Natural killer cell treated with Interleukin-12 subunit alpha and Interleukin-12 subunit beta and Interleukin-15 and Interleukin-18, amount 100 ng/mL, for 72 hours (primary cell): Measurements from ENCODE around the gene PRKCH. TPM values are rescaled to one million over a fixed set of nuclear protein-coding genes. Genes with fewer than 3 reads are reported as not detected.
A peak's percentile ranks its signal among the peaks of the same experiment; 100 is the strongest.

Experiments
- ATAC-seq, 2 donors: fragments of 150-1000 bp; cut with Tn5 transposase in 1 of 2; sonication (Bioruptor Pico), chemical (Tn5 transposase) in 1 of 2; 2 replicates each; pipeline ENCODE4 v1.10.0; 2021
- DNase-seq: peaks from one replicate; pipeline ENCODE4 v3.0.0; 2022; ENCODE audit warnings: low spot score
- H3K27ac Mint-ChIP-seq, 2 donors: 1 replicate in 1 of 2; 2 replicates in 1 of 2; pipeline ENCODE4 v1.8.0; 2022; ENCODE audit warnings: mixed read lengths in 2 of 2, mild to moderate bottlenecking in 1 of 2, moderate library complexity in 1 of 2
- H3K27me3 Mint-ChIP-seq, 2 donors: 1 replicate in 1 of 2; 2 replicates in 1 of 2; pipeline ENCODE4 v1.8.0; 2022; ENCODE audit warnings: mixed read lengths in 2 of 2
- H3K36me3 Mint-ChIP-seq: one replicate; pipeline ENCODE4 v1.8.0; 2022; ENCODE audit warnings: mixed read lengths
- H3K4me1 Mint-ChIP-seq, 2 donors: 1 replicate in 1 of 2; 2 replicates in 1 of 2; pipeline ENCODE4 v1.8.0; 2022; ENCODE audit warnings: low read depth in 2 of 2, mixed read lengths in 2 of 2, mild to moderate bottlenecking in 1 of 2
- H3K4me3 Mint-ChIP-seq: one replicate; pipeline ENCODE4 v1.8.0; 2022; ENCODE audit warnings: mixed read lengths
- H3K9me3 Mint-ChIP-seq: 2 replicates; pipeline ENCODE4 v1.8.0; 2022; ENCODE audit warnings: mixed read lengths
- total RNA-seq, 2 donors: library from RNA; stranded (reverse); gene quantifications; one replicate each; pipeline ENCODE4 v1.2.3, GENCODE V29; 2022

PRKCH gene
- total RNA-seq, 2 donors from 2014 or later, result 182 to 216 TPM

DNA sequence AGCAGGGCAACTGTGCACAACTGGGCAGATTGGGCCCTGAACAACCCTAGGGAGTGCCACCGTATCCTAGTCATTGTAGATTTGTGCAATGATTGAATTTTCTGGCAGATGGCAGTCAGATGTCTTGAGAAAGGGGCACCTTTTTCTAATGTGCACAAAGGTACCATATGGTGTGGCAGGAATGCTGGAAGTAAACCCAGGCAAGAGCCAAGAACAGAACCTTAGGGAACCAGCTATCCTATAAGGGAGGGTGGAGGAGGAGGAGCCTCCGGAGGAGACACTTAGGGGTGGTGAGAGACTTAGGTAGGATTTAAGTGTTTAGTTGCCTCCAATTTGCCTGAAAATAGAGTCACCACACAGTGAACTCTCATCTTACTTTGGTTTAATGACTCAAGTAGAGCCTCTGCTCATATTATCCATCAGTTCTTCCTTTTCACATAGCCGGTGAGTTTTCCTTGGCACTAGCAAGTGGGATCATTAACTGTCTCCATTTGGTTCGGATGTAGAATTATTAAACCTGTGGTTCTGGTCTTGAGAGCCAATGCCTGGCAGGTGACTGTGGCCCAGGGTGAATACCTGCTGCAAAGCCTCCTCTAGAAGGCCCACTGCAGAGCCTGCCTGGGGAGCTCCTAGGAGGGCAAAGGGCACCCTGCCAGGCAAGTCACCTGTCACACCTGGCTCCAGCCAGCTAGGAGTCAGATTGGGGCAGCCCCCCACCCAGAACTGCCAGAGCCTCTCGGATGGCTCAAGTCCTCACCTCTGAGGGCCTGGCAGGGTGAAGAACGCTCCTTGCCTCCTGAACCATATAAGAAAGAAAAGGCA lies 189.6 kb downstream of the PRKCH start:
- H3K4me3 Mint-ChIP-seq, result peak overlapping the region; percentile 61
- ATAC-seq, result no peak
- H3K36me3 Mint-ChIP-seq, result peaks cover 16% of the 10 kb centered on the region
- H3K27ac Mint-ChIP-seq, result peak overlapping the region in 1 of 2 donors; percentile 99
- peaks cover 86 to 88% of the 10 kb centered on the region in 2 donors for H3K4me1 Mint-ChIP-seq
- no peak for DNase-seq
- H3K9me3 Mint-ChIP-seq, result peaks cover 8% of the 10 kb centered on the region
- H3K27me3 Mint-ChIP-seq, result no peaks in the 10 kb centered on the region

DNA sequence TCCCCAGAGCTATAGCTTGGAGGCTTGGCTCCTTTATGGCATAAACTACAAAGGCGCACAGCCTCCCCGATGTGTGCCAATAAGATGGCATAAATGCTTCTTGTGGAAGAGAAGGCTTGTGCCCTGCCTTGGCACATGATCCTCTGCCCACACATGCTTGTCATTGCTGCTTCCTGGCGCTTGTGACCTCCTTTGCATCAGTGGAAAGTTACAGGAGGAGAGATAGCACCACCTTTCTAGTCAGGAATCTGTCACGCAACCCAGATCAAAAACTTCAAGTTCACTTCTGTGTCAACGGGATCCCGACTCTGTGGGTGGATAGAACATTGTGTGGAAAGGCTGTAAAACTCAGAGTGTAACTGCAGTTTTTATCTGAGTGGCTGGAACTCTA lies 190.2 kb downstream of the PRKCH start:
- Mint-ChIP-seq H3K27me3 (no peaks in the 10 kb centered on the region), H3K27ac (peak overlapping the region in 1 of 2 donors; percentile 99), H3K9me3 (peaks cover 8% of the 10 kb centered on the region), H3K36me3 (peaks cover 14% of the 10 kb centered on the region), H3K4me3 (peak overlapping the region; percentile 61), H3K4me1 (peaks cover 87 to 90% of the 10 kb centered on the region in 2 donors)
- DNase-seq (no peak), ATAC-seq (peak; percentile 43 to 66)

DNA sequence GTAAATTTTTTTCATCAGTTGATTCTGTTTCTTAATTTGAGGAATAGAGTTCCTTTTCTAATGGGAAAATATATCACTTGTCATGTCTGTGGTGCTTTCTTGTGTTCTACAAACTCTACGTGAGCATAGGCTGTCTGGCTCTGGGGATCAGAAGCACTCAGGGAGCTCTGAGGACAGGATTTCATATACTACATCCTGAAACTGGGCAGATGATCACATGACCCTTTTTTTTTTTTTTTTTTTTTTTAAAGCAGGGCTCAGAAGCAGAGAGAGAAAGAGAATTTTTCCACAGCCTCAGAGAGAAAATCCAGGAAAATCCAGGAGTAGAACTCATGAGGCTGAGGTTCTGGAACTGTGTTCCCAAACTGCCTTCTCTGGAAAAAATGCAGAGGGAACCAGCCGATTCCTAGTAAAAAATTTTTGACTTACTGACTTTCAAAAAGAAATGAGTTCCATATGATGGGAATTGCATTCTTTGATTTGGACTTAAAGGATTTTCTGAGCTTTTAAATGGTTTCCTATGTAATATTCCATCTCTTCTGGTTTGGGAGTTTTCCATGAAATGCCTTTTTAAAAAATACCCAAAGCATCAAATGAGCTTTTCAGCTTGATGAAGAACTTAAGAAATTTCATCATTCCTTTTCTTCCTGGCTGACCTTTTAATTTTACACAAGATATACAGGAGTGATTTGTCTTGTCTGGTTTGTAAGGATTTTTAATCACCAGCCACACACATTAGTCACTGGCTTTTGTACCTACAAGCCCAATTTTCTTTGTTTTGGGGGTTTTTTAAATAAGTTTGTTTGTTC lies 190.9 kb downstream of the PRKCH start:
- Mint-ChIP-seq H3K9me3 (peaks cover 5% of the 10 kb centered on the region), H3K27ac (peak overlapping the region in 1 of 2 donors; percentile 99), H3K27me3 (no peaks in the 10 kb centered on the region), H3K36me3 (peaks cover 9% of the 10 kb centered on the region), H3K4me3 (peak overlapping the region; percentile 61), H3K4me1 (peaks cover 87 to 90% of the 10 kb centered on the region in 2 donors)
- DNase-seq, result no peak
- ATAC-seq, result peak in 1 of 2 donors; percentile 46

DNA sequence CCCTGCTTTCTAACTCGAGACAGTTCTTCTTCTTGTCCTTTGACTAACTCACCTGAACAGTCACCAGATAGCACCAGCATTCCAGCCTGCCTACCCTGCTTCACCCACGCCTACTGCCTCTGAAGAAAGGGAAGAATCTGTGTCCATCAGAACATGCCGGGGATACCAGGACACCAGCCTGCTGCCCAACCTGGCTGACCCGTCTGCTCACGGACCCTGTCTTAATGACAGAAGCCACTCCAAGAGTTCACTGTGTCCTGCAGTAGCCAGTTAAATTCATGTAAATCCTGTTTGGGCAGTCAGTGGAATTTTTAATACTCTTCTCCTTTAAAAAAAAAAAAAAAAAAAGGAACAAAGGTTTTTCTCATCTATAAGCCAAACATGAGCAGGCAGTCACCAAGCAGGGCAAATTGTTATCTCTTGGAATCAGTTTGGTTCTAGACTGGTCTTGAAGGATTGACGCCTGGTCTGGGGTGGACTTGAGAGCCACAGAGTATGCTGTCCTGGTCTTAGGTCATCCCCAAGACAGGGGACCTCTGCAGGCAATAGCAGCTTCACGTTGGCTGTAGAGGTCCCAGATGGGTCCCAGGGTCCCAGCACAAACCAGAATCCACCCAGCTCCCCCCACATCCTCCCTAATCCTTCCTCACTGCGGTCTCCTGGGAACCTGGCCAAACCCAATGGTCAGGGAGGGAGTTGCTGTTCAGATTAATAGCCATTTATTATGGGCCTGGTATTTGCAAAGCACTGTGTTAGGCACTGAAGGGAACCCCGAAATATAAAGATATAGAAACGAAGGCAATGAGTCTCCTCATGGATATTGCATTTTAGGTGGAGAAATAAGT lies 192.8 kb downstream of the PRKCH start:
- no peak for DNase-seq
- H3K27ac Mint-ChIP-seq, result peak overlapping the region in 1 of 2 donors; percentile 100
- no peaks in the 10 kb centered on the region for H3K27me3 Mint-ChIP-seq
- peaks cover 5% of the 10 kb centered on the region for H3K36me3 Mint-ChIP-seq
- H3K4me1 Mint-ChIP-seq, result peaks cover 80 to 86% of the 10 kb centered on the region in 2 donors
- H3K9me3 Mint-ChIP-seq, result peaks cover 5% of the 10 kb centered on the region
- H3K4me3 Mint-ChIP-seq, result peak overlapping the region; percentile 61
- no peak for ATAC-seq

DNA sequence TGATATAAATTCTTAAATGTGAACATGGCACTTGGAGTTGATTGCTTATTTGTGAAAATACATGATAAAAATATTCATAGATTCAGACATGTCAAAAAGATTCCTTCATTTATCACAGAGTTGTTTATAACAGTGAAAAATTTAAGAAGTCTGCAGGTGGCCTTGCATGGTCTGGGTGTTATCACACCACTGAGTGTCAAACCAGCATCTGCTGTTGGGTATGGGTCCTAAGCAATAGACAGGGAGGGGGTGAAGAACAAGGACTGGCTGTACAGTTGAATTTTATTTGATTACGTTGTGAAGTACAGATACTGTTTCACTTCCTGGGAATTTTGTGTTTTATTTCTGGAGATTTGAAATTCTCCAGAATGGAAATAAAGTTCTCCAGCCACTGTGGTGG lies 193.5 kb downstream of the PRKCH start:
- Mint-ChIP-seq H3K4me1 (peaks cover 78 to 83% of the 10 kb centered on the region in 2 donors), H3K36me3 (peaks cover 5% of the 10 kb centered on the region), H3K4me3 (peak overlapping the region; percentile 57), H3K27me3 (no peaks in the 10 kb centered on the region), H3K9me3 (peaks cover 3% of the 10 kb centered on the region), H3K27ac (peak overlapping the region in 1 of 2 donors; percentile 100)
- no peak for DNase-seq
- ATAC-seq, result peak in 1 of 2 donors; percentile 29

DNA sequence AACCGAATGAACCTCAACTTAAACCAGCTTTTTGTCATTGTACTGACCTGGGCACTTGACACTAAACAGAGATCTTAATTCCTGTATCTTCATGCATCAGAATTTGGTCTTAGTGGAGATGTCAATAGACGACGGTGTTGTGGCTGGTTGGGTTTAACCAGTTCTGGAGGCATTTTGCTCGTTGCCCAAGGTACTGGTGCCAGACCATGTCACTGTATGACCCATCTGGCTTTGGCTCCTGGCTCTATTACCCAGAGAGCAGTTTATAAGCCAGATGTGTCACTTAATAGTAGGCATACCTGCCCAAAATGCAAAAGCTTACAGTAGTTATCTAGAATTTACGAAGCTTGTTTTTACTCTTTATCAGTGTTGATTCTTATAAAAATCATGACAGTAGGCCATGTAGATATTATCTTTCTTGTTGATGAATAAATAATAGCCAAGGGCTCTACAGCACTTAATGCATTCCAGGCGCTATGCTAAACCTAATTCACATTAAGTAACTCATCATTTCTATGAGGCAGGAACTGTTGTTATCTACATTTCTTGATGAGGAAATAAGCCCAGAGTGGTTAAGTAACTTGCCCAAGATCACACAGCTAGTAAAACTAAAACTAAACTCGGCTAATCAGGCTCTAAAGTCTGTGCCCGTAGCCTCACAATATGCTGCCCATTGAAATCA lies 194.2 kb downstream of the PRKCH start:
- H3K4me1 Mint-ChIP-seq, result peaks cover 78 to 79% of the 10 kb centered on the region in 2 donors
- peak; percentile 39 to 49 for ATAC-seq
- peaks cover 5% of the 10 kb centered on the region for H3K36me3 Mint-ChIP-seq

DNA sequence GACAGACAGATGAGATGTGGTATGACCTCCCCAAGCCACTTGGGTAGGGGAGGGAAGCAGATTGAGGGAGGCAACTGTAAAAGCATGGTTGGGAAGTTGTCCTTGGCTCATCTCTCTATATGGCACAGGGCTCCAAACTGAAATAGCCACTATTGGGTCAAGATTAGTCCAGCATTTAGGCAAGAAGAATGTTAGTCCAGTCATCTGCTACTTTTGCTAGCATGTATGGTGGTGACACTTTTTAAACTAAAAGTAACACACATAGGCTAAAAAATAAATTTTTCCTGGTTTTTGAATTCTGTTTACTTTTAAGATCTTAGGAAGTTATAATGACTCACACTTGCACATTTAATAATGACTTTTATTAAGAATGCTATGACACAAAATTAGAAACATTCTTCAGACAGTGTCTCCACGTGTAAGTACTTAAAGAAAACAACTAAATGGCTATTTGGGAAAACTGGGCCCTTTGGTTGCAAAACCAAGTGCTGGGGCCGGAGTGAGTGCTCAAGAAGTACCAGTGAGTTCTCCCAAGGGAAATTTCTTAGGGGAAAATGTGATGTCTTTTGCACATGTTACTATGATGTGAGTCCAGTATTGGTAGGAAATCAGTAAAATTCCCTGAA lies 194.9 kb downstream of the PRKCH start:
- H3K27ac Mint-ChIP-seq, result peak overlapping the region in 1 of 2 donors; percentile 100
- no peaks in the 10 kb centered on the region for H3K9me3 Mint-ChIP-seq
- ATAC-seq (no peak), DNase-seq (no peak)
- peaks cover 73 to 74% of the 10 kb centered on the region in 2 donors for H3K4me1 Mint-ChIP-seq
- H3K27me3 Mint-ChIP-seq, result no peaks in the 10 kb centered on the region
- H3K4me3 Mint-ChIP-seq, result peak overlapping the region; percentile 57
- peaks cover 5% of the 10 kb centered on the region for H3K36me3 Mint-ChIP-seq

More for the DNA sequence above, 194.2 kb downstream of the PRKCH start:
- no peak for DNase-seq
- Mint-ChIP-seq H3K9me3 (no peaks in the 10 kb centered on the region), H3K27me3 (no peaks in the 10 kb centered on the region), H3K4me3 (peak overlapping the region; percentile 57), H3K27ac (peak overlapping the region in 1 of 2 donors; percentile 100)

DNA sequence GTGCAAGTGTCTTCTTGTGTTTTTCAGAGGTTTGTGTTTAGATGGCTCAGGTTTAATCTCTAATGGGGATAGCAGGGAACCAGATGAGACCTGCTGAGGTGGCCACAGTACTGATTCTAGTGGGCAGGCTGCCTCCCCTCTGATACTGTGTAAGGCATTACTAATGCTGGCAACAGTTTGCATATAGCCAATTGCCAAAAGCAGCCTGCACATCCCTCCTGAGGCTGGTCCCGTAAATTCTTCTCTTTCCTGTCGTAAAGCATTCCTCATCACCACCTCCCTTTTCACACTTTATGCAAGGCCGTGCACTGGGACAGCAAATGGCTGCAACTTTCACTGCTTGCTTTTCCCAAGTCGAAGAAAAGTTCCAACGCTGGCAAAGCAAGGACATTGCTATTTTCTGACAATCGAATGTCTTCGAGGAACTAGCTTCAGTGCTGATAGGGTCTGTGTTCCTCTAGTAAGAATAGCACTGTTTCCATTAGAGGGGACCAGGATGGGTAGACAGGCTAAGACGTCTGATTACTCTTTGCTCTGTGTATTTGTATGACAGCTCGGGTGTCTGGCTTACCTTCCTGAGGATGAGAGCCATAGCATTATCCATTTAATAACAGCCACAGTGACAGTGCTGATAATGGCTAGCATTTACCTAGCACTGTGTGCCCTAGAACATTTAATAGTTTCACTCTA lies 195.7 kb downstream of the PRKCH start:
- DNase-seq (no peak), ATAC-seq (no peak)
- peaks cover 9% of the 10 kb centered on the region for H3K36me3 Mint-ChIP-seq
- peak overlapping the region in 1 of 2 donors; percentile 100 for H3K27ac Mint-ChIP-seq
- no peaks in the 10 kb centered on the region for H3K27me3 Mint-ChIP-seq
- H3K4me1 Mint-ChIP-seq, result peaks cover 68 to 70% of the 10 kb centered on the region in 2 donors
- H3K9me3 Mint-ChIP-seq, result peaks cover under 1% of the 10 kb centered on the region
- peak overlapping the region; percentile 77 for H3K4me3 Mint-ChIP-seq

DNA sequence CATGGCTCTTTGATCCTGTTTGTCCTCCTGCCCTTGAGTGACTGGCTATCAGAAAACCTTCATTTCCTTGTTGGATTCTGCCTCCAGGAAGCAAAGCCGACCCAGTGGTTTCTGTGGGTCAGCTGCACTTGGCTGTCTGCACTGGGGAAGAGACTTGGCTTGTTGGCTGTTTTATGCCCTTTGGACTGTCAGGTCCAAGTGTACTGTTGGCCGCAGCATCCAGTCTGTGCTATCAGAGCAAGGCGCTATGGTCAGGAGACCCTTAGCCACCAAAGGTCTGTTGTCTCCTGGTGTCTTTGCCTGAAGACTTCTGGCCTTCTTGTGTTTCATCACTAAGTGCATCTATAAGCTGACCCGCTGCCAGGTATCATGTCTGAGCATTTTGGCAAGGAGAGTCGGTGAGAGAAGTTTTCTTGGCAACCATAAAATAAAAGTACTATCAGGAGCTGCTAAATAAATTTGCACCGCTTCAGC lies 196.6 kb downstream of the PRKCH start:
- DNase-seq, result no peak
- H3K4me3 Mint-ChIP-seq, result peak overlapping the region; percentile 77
- peak overlapping the region in 1 of 2 donors; percentile 100 for H3K27ac Mint-ChIP-seq
- no peaks in the 10 kb centered on the region for H3K27me3 Mint-ChIP-seq
- ATAC-seq, result no peak
- H3K36me3 Mint-ChIP-seq, result peaks cover 17% of the 10 kb centered on the region
- peaks cover 5% of the 10 kb centered on the region for H3K9me3 Mint-ChIP-seq
- H3K4me1 Mint-ChIP-seq, result peaks cover 70 to 72% of the 10 kb centered on the region in 2 donors

DNA sequence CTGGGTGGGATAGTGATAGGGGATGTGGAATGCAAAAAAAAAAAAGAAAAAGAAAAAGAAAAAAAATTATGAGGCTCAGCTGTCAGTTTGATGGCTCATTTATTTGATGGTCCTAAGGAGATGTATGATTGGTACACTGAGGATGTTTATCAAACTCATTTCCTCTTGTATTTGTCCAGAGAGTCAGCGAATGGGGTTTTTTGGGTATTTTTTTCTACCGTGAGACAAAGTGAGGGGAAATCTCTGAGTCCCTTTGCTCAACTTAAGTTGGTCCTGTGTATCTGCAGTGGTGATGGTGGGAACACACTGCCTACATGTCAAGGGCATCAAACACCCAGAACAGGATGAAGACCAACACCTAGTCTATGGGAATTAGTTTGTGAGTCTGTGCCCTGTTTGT lies 197.0 kb downstream of the PRKCH start:
- peak overlapping the region; percentile 77 for H3K4me3 Mint-ChIP-seq
- H3K36me3 Mint-ChIP-seq, result peaks cover 17% of the 10 kb centered on the region
- H3K4me1 Mint-ChIP-seq, result peaks cover 71% of the 10 kb centered on the region in 2 donors
- H3K27ac Mint-ChIP-seq, result peak overlapping the region in 1 of 2 donors; percentile 100
- peaks cover 5% of the 10 kb centered on the region for H3K9me3 Mint-ChIP-seq
- peak; percentile 82 to 85 for ATAC-seq
- no peaks in the 10 kb centered on the region for H3K27me3 Mint-ChIP-seq
- DNase-seq, result peak; percentile 75

DNA sequence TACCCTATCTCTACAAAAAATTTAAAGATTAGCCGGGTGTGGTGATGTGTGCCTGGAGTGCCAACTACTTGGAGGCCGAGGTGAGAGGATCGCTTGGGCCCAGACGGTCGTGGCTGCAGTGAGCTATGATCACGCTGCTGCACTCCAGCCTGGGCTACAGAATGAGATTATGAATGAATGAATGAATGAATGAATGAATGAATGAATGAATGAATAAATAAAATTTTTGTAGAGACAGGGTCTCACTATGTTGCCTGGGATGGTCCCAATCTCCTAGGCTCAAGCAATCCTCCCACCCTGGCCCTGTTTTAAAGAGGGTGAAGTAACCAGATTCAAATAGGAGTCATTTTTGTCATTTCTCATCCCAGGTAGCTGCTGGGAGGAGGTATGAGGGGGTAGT lies 197.7 kb downstream of the PRKCH start:
- peak overlapping the region in 1 of 2 donors; percentile 100 for H3K27ac Mint-ChIP-seq
- H3K36me3 Mint-ChIP-seq, result peaks cover 17% of the 10 kb centered on the region
- no peaks in the 10 kb centered on the region for H3K27me3 Mint-ChIP-seq
- H3K4me1 Mint-ChIP-seq, result peaks cover 68 to 78% of the 10 kb centered on the region in 2 donors
- no peak for DNase-seq
- peak in 1 of 2 donors; percentile 7 for ATAC-seq
- peaks cover 5% of the 10 kb centered on the region for H3K9me3 Mint-ChIP-seq
- peak overlapping the region; percentile 77 for H3K4me3 Mint-ChIP-seq

DNA sequence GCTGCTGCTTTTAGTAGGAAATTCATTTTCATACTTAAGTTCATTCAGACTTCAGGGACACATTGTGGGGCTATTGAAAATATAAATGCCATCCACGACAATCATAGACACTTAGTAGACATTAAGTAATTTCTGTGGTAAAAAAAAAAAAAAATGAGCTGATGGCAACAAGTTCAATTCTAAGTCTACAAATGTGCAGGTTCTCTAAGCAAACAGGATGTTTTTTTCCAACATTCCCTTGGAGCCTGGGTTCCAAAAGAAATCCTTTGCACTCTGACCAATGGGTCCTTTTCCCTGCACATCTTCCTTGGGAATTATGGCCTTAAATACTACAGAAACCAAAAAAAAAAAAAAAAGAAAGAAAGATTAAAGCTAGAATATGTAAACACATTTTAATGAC lies 198.4 kb downstream of the PRKCH start:
- H3K36me3 Mint-ChIP-seq, result peaks cover 17% of the 10 kb centered on the region
- H3K4me3 Mint-ChIP-seq, result peak overlapping the region; percentile 77

More for the DNA sequence above, 198.4 kb downstream of the PRKCH start:
- H3K9me3 Mint-ChIP-seq, result peaks cover 5% of the 10 kb centered on the region
- DNase-seq, result no peak
- H3K4me1 Mint-ChIP-seq, result peaks cover 70 to 79% of the 10 kb centered on the region in 2 donors
- no peak for ATAC-seq
- peak overlapping the region in 1 of 2 donors; percentile 100 for H3K27ac Mint-ChIP-seq
- H3K27me3 Mint-ChIP-seq, result no peaks in the 10 kb centered on the region
